Skeletal muscle cell (primary cell): ENCODE data around the gene RPL12.
A peak's percentile ranks its signal among the peaks of the same experiment; 100 is the strongest.

Experiments used
- DNase-seq: peaks from one replicate; pipeline ENCODE4 v3.0.0-alpha.2; 2010; ENCODE audit warnings: low read depth
- H3K4me3 ChIP-seq: 2 replicates; pipeline ENCODE4 v1.5.1; 2011; ENCODE audit warnings: low read depth, mild to moderate bottlenecking, control low read depth, low read length, moderate library complexity

Gene RPL12

GRCh38 chr9:127415657-127416056 is 35.5 kb downstream of the RPL12 start:
- no peak overlapping the region for H3K4me3 ChIP-seq
- DNase-seq = no peak

DNA sequence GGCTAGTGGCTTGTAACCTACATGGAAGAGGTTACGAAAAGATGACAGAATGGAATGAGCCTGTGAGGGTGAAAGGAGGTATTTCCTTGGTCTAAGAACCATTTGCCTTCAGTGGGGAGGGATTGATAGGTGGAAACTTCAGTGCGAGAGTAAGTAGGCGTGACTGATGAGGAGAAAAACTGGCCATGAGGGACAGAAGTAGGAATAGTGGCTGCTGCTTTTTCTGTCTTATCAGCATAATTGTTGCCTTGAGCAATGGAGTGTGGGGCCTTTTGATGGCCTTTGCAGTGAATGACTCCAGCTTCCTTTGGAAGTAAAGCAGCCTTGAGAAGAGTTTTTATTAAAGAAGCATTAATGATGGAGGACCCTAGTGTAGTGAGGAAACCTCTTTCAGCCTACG is 36.1 kb downstream of the RPL12 start:
- no peak for DNase-seq
- H3K4me3 ChIP-seq = no peak overlapping the region

DNA sequence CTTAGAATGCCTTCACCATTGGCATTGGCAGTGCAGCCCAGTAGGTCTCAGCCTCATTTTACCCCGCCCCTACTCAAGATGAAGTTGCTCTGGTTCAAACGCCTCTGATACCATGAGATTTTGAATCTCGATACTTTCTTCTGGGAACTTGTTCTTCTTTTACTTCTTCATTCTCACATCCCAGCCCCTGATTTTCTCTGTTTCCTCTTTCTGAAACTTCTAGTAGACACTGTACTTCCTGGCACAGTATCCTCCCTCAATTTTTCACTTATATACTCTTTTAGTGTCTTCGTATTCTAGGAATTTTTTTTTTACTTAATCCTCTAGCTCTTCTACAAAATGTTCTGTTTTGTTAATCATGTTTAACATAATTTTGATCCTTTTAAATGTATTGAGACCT is 40.1 kb downstream of the RPL12 start:
- H3K4me3 ChIP-seq = no peak overlapping the region
- no peak for DNase-seq

DNA sequence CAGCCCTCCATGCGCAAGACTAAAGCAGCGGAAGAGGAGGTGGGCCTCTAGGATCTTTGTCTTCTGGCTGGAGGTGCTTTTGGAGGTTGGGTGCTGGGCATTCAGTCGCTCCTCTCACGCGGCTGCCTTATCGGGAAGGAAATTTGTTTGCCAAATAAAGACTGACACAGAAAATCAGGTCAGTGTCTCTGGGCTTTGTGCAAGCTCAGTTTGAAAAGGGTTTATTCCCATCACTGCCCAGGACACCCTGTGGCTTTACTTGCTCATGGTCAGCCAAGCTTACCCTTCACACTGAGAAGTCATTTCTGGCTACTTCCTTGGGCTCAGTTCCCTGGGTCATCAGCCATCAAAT is 43.7 kb downstream of the RPL12 start:
- no peak for DNase-seq
- H3K4me3 ChIP-seq = no peak overlapping the region

- DNase-seq = no peak
- no peak overlapping the region for H3K4me3 ChIP-seq
Observed at GRCh38 chr9:127406799-127407491, 44.3 kb downstream of the RPL12 start.

DNA sequence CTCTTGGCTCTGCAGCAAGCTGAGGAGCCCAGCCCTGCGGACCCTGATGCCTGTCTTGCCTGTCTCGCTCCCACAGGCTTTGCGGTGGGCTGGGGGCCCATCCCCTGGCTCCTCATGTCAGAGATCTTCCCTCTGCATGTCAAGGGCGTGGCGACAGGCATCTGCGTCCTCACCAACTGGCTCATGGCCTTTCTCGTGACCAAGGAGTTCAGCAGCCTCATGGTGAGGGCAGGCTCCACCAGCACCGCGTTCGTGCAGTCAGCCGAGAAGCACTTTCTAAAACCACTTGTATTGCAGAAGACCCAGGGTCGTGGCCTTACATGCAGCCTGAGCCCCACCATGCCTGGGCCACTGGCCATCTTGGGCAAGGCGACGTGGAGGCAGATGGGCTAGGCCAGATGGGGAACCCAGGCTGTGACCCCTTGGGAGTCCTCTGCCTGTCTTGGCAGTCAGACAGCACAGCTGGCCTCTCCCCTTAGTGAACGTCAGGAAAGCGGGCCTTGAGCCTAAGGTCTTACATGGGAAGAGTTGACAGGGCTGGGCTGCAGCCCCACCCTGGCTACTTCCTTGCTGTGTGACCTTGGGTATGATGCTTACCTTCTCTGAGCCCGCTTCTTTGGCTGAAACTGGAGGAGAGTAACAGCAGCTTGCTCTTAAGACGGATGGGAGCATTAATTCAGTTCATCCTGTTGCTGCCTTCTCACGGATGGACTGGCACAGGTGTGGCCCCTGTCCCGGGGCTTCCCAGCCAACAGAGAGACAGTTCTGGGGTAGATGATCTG is 45.7 kb downstream of the RPL12 start:
- no peak overlapping the region for H3K4me3 ChIP-seq

DNA sequence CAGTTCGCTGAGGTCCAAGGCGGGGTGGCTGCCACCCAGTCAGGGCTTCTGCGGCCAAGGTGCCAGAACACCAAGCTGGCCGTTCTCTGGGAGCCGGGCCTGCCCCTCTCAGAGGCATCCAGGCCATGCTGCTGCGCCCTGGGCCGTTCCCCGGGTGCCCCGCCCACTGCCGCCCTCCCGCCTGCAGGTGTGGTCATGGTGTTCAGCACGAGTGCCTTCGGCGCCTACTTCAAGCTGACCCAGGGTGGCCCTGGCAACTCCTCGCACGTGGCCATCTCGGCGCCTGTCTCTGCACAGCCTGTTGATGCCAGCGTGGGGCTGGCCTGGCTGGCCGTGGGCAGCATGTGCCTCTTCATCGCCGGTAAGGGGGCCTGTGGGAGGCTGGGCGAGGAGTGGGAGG is 46.6 kb downstream of the RPL12 start:
- no peak for DNase-seq
- no peak overlapping the region for H3K4me3 ChIP-seq

More for the DNA sequence above, 45.7 kb downstream of the RPL12 start:
- DNase-seq = no peak

- no peak for DNase-seq
- no peak overlapping the region for H3K4me3 ChIP-seq
Observed at GRCh38 chr9:127403507-127404192, 47.6 kb downstream of the RPL12 start.

DNA sequence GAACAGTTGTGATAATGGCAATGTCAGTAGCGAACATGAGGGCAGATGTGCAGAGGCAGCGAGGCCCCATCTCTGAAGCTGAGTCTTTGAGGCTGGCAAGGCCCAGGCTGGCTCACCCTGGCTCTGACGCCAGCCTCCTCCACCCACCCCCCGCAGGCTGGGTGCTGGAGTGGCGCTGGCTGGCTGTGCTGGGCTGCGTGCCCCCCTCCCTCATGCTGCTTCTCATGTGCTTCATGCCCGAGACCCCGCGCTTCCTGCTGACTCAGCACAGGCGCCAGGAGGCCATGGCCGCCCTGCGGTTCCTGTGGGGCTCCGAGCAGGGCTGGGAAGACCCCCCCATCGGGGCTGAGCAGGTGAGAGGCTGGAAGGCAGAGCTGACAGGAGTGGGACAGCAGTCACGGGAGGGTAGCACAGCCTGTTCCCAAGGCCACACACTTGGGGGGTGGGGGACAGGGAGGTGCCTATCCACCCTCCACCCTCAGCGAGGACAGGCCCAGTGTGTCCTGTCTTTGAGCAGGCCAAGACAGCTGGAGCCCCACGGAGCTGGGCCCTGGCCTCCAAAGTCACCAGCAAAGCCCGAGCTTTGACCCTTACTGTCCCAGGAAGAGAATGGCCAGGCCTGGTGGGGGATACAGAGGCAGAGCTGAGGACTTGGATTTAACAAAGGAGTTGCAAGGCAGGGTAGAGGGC is 48.7 kb downstream of the RPL12 start:
- no peak for DNase-seq
- H3K4me3 ChIP-seq = no peak overlapping the region

DNA sequence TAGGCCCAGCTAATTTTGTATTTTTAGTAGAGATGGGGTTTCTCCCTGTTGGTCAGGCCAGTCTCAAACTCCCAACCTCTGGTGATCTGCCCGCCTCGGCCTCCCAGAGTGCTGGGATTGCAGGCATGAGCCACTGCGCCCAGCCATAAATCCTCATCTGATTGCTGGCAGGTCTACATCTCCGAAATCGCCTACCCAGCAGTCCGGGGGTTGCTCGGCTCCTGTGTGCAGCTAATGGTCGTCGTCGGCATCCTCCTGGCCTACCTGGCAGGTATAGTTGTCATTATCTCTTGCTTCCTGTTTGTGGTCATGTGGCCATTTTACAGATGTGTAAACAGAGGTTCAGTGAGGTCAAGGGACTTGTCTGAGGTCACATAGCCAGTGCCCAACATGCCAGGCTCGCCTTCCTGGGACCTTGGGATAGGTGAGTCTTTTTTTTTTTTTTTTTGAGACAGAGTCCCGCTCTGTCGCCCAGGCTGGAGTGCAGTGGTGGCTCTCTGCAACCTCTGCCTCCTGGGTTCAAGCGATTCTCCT is 51.4 kb downstream of the RPL12 start:
- DNase-seq = no peak
- no peak overlapping the region for H3K4me3 ChIP-seq

GRCh38 chr9:127398715-127399400 is 52.3 kb downstream of the RPL12 start:
- H3K4me3 ChIP-seq = no peak overlapping the region
- DNase-seq = no peak

DNA sequence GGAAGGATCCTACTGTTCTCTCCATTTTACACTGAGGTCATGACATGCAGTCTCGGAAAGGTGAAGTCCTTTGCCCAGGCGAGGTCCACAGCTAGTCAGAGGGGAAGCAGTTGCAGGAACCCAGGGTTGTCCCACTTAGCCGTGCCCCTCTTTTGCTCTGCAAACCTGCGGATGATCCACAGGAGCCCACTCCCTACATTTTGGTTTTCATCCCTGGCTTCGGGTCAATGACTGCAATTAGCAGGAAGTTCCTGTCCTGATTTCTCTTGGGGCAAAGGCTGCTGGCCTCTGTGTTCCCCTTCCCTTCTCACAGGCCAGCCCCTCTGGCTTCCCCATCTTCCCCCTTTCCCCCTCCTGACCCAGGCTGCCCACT is 52.9 kb downstream of the RPL12 start:
- H3K4me3 ChIP-seq = peak overlapping the region; percentile 61

More for the DNA sequence above, 52.9 kb downstream of the RPL12 start:
- DNase-seq = no peak
